Osteocyte (in vitro differentiated cells): ENCODE data around the gene GDF7. TPM values are rescaled to one million over a fixed set of nuclear protein-coding genes. Genes with fewer than 3 reads are reported as not detected.
A peak's percentile ranks its signal among the peaks of the same experiment; 100 is the strongest.

Source experiments
- DNase-seq: peaks from one replicate; pipeline ENCODE4 v3.0.0; 2021; ENCODE audit warnings: mixed read lengths; ENCODE audit not compliant: unreplicated experiment; ENCODE audit errors: extremely low spot score
- H3K27ac Mint-ChIP-seq: one replicate; pipeline ENCODE4 v1.8.0; 2021; ENCODE audit warnings: mild to moderate bottlenecking, mixed read lengths; ENCODE audit not compliant: unreplicated experiment
- H3K27me3 Mint-ChIP-seq: one replicate; pipeline ENCODE4 v1.8.0; 2021; ENCODE audit warnings: mixed read lengths; ENCODE audit not compliant: unreplicated experiment
- H3K36me3 Mint-ChIP-seq: one replicate; pipeline ENCODE4 v1.8.0; 2021; ENCODE audit warnings: mixed read lengths; ENCODE audit not compliant: unreplicated experiment
- H3K4me1 Mint-ChIP-seq: one replicate; pipeline ENCODE4 v1.8.0; 2021; ENCODE audit warnings: mixed read lengths; ENCODE audit not compliant: unreplicated experiment
- H3K4me3 Mint-ChIP-seq: one replicate; pipeline ENCODE4 v1.8.0; 2021; ENCODE audit warnings: mild to moderate bottlenecking, moderate library complexity, mixed read lengths; ENCODE audit not compliant: unreplicated experiment
- H3K9me3 Mint-ChIP-seq: one replicate; pipeline ENCODE4 v1.8.0; 2021; ENCODE audit warnings: mixed read lengths; ENCODE audit not compliant: unreplicated experiment
- total RNA-seq: library from RNA; stranded (reverse); gene quantifications from 2 replicates; pipeline ENCODE4 v1.2.1, GENCODE V29; 2021
- TF ChIP-seq, protein P1 (sequence below): fragments of 200-600 bp; sonication (generic); IDR thresholded peaks from 2 replicates; pipeline ENCODE4 v1.5.0; 2021; ENCODE audit warnings: antibody characterized with exemption, mild to moderate bottlenecking, moderate library complexity

Gene GDF7
- total RNA-seq, 1 donor from 2014 or later: 10.1 TPM

DNA sequence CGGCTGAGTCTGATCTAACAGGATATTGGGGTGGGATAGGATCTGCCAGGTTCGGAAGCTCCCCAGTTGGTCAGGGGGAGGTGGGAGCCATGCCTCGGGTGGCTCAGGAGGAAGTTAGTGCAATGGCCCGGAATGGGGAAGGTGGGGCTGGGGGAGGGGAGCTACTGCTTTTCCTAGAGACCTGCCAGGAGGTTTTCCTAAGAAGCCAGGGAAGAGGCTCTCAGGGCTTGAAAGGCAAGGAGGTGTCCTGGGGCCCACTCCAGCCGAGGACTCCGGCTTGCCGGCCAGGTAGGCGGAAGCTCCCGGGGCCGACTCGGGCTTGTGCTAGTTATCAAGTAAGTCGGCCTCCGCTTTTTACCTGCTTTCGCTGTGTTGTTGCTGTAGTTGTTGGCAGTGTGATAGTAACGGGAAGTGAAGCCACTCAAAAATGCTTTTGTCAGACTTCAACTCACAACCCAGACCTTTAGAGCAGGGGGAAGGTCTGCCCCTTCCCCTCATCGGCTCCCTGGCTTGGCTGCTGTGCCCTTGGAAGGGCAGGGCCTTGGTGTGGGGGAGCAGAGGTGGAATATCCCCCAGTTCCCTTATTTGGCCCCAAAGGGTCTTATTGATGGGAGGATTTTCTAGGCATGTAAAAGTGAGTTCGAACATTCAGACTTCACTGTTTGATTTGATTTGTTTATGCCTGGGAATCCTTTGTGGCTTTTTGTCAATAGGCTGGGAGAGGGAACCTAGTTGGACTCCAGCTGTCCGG lies 5.4 kb downstream of the GDF7 start:
- H3K4me3 Mint-ChIP-seq: no peak overlapping the region
- H3K9me3 Mint-ChIP-seq: no peaks in the 10 kb centered on the region

GRCh38 chr2:20673686-20674308 lies 6.9 kb downstream of the GDF7 start:
- Mint-ChIP-seq H3K27ac (no peak overlapping the region), H3K27me3 (no peaks in the 10 kb centered on the region), H3K4me1 (peaks cover 20% of the 10 kb centered on the region), H3K9me3 (no peaks in the 10 kb centered on the region), H3K4me3 (no peak overlapping the region), H3K36me3 (peaks cover 6% of the 10 kb centered on the region)
- no peak for DNase-seq
- TF ChIP-seq, protein P1, sequence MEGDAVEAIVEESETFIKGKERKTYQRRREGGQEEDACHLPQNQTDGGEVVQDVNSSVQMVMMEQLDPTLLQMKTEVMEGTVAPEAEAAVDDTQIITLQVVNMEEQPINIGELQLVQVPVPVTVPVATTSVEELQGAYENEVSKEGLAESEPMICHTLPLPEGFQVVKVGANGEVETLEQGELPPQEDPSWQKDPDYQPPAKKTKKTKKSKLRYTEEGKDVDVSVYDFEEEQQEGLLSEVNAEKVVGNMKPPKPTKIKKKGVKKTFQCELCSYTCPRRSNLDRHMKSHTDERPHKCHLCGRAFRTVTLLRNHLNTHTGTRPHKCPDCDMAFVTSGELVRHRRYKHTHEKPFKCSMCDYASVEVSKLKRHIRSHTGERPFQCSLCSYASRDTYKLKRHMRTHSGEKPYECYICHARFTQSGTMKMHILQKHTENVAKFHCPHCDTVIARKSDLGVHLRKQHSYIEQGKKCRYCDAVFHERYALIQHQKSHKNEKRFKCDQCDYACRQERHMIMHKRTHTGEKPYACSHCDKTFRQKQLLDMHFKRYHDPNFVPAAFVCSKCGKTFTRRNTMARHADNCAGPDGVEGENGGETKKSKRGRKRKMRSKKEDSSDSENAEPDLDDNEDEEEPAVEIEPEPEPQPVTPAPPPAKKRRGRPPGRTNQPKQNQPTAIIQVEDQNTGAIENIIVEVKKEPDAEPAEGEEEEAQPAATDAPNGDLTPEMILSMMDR: no peak

More for the DNA sequence above, 5.4 kb downstream of the GDF7 start:
- TF ChIP-seq, protein P1: no peak
- Mint-ChIP-seq H3K4me1 (peaks cover 24% of the 10 kb centered on the region), H3K27me3 (peaks cover 4% of the 10 kb centered on the region), H3K36me3 (peaks cover 6% of the 10 kb centered on the region), H3K27ac (no peak overlapping the region)
- no peak for DNase-seq

DNA sequence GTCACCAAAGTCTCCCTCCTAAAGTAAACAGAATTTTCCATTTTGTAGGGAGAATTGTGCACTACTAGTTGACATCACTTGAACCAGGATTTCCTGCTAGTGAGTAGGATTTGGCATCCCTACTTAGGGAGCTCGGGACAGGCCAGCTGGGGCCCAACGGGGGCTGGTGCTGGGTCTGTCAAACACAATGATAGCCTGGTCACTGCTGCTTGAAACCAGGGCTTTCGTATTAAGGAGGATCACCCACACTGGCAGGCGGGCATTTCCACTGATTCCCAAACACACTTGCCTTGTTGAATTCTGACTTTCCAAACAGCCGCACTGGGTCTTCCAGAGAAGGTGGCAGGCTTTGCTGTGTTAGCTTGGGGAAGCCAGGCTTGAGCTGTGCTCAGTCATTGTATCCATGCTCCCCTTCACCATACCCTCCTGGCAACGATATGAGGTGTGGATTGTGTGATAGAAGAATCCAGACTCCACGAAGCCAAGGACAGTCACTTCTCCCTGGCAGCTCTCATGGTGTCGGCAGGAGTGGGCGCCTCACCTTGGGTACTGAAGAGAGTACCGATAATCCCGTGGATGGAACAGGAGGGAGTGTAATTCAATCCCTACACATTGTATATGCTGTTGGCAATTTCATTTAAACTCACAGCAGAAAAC lies 7.5 kb downstream of the GDF7 start:
- no peak for DNase-seq
- H3K4me3 Mint-ChIP-seq: no peak overlapping the region
- H3K36me3 Mint-ChIP-seq: peaks cover 6% of the 10 kb centered on the region
- peaks cover 20% of the 10 kb centered on the region for H3K4me1 Mint-ChIP-seq
- H3K27ac Mint-ChIP-seq: peak overlapping the region; percentile 73
- no peaks in the 10 kb centered on the region for H3K27me3 Mint-ChIP-seq
- no peaks in the 10 kb centered on the region for H3K9me3 Mint-ChIP-seq
- TF ChIP-seq, protein P1: no peak

DNA sequence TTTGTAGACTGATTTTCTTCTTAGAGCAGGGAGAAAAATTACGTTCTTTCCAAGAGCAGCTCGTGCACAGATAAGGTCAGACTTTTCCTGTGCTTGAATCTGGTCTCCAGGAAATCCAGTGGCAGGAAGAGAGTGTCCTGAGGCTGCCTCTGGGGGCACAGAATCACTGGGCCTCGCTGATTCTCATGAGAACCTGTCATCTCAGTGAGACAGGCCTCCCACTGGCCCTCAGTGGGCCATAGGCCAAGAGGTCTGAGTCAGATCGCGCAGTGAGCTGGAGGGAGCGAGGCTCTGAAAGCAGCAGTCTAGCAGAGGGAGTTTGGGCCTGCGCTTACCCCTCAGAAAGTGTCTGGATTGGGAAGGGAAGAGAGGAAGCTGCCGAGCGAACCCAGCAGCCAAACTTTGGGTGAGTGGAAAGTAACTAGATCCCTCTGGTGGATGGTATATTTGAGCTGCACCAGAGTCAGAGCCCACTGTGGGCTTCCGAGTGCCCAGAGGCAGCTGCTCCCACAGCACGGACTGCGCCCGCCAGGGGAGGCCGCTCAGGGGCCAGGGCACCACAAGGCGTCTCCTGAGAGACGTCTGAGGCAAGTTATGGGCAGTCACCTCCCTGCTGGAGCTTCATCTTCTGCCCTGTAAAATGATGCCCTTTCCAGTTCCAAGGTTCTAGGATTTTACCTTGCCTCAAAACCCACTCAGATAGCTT lies 8.2 kb downstream of the GDF7 start:
- H3K9me3 Mint-ChIP-seq: no peaks in the 10 kb centered on the region
- peak overlapping the region; percentile 73 for H3K27ac Mint-ChIP-seq
- H3K36me3 Mint-ChIP-seq: peaks cover 6% of the 10 kb centered on the region
- H3K4me1 Mint-ChIP-seq: peaks cover 20% of the 10 kb centered on the region
- no peak for DNase-seq
- TF ChIP-seq, protein P1: no peak
- H3K27me3 Mint-ChIP-seq: no peaks in the 10 kb centered on the region
- H3K4me3 Mint-ChIP-seq: no peak overlapping the region
